Testis (tissue), 2 donors: ENCODE results near the gene NUP214.

ENCODE experiments used
- CTCF ChIP-seq, 3 experiments: fragments of 450-650 bp in 2 of 3; fragments of 200-600 bp in 1 of 3; sonication (generic) in 1 of 3; IDR thresholded peaks; one replicate each; pipeline ENCODE4 v1.5.1; 2016 to 2019; ENCODE audit warnings: antibody characterized with exemption in 3 of 3, mild to moderate bottlenecking in 2 of 3, moderate library complexity in 1 of 3
- POLR2A ChIP-seq: fragments of 450-650 bp; IDR thresholded peaks from one replicate; pipeline ENCODE4 v1.6.1; 2017; ENCODE audit warnings: antibody characterized with exemption, mild to moderate bottlenecking, moderate library complexity

DNA sequence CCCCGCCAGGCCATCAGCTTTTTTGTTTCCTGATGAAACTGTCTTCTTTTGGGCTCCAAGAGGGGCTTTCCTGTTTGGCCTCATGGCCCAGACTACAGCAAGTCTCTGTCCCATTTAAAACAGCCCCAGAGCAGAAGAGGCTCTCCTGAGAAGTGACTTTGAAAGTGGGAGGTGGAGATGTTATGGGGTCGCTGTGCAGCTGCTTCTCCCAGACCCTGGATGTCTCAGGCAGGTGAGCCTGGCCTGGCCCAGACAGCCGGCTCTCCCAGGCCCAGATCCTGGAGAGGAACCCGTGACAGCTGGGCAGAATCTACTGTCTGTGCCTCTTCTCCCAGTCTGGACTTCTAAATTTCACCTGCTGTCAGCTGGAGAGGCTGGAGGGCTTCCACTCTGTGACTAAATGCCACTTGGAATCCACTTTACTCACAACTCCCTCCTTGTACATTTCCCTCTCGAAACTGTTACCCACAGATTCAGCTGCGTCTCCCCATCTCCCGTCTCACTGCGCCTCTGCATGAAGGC, 130.4 kb downstream of the NUP214 start:
- TF ChIP-seq POLR2A (no peak), CTCF (IDR thresholded peaks at IDR 0.05) (no peak)
